PFSK-1 (cell line): ENCODE results near the gene CARM1.

Experiments used
- FOXP2 ChIP-seq: optimal IDR thresholded peaks from 2 replicates; pipeline ENCODE3; 2011; ENCODE audit warnings: borderline replicate concordance, control low read depth, inconsistent platforms; ENCODE audit not compliant: insufficient read depth; ENCODE audit errors: extremely low read length, extremely low read depth
- POLR2AphosphoS5 ChIP-seq: IDR thresholded peaks from 2 replicates; pipeline ENCODE4 v1.6.1; 2012; ENCODE audit warnings: low read depth, mild to moderate bottlenecking, control low read depth, low read length, moderate library complexity
- REST ChIP-seq, 2 experiments: IDR thresholded peaks; 2 replicates each; pipeline versions ENCODE4 v1.6.1 to v1.8.0; 2011 to 2012; ENCODE audit warnings: low read depth in 2 of 2, low read length in 2 of 2, control low read depth in 1 of 2, inconsistent platforms in 1 of 2, mild to moderate bottlenecking in 1 of 2, moderate library complexity in 1 of 2; ENCODE audit not compliant: insufficient read depth in 1 of 2
- SIN3A ChIP-seq: IDR thresholded peaks from 2 replicates; pipeline ENCODE4 v1.6.1; 2012; ENCODE audit warnings: mild to moderate bottlenecking, low read length, moderate library complexity, borderline replicate concordance; ENCODE audit not compliant: insufficient read depth
- TAF1 ChIP-seq: IDR thresholded peaks from 2 replicates; pipeline ENCODE4 v1.6.1; 2012; ENCODE audit warnings: low read length, control low read depth, borderline replicate concordance; ENCODE audit not compliant: insufficient read depth

Gene CARM1

GRCh38 chr19:10891405-10892086 is 20.2 kb downstream of the CARM1 start:
- TF ChIP-seq FOXP2 (no peak), REST (IDR thresholded peaks at IDR 0.05; ENCODE audit: insufficient read depth in 1 of 2, low read depth in 2 of 2, low read length in 2 of 2) (no peak), TAF1 (no peak), POLR2AphosphoS5 (no peak), SIN3A (no peak)

DNA sequence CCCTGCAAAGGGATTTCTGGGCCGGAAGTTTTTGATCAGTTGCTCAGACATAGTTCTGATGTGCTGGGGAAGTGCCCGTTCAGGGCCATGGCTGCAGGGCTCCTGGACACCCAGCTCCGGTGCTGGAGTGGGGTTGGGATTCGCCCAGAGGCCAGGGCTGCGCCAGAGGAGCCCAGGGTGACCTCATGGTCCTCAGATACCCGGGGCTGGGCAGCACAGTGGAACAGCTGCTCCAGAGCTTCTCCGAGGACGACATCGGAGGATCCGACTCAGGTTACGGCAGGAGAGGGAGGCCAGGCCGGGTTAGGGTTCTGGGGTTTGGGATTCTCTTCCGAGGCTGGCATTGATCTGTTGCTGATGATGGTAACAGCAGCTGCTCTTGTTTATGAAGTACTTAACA is 20.9 kb downstream of the CARM1 start:
- TF ChIP-seq SIN3A = no peak
- no peak for TF ChIP-seq POLR2AphosphoS5
- no peak for TF ChIP-seq REST (IDR thresholded peaks at IDR 0.05; ENCODE audit: insufficient read depth in 1 of 2, low read depth in 2 of 2, low read length in 2 of 2)
- TF ChIP-seq TAF1 = no peak
- TF ChIP-seq FOXP2 = no peak

DNA sequence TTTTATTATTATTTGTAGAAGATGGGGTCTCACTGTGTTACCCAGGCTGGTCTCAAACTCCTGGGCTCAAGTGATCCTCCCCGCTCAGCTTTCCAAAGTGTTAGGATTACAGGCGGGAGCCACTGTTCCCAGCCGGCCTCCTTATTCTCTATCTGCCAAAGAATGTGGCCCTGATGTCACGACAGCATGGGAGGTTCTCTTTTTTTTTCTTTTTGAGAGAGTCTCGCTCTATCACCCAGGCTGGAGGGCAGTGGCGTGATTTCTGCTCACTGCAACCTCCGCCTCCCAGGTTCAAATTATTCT is 23.5 kb downstream of the CARM1 start:
- TF ChIP-seq REST (IDR thresholded peaks at IDR 0.05; ENCODE audit: insufficient read depth in 1 of 2, low read depth in 2 of 2, low read length in 2 of 2) (no peak), TAF1 (no peak), FOXP2 (no peak), POLR2AphosphoS5 (no peak), SIN3A (no peak)

GRCh38 chr19:10895363-10895762 is 24.0 kb downstream of the CARM1 start:
- TF ChIP-seq FOXP2 (no peak), TAF1 (no peak), REST (IDR thresholded peaks at IDR 0.05; ENCODE audit: insufficient read depth in 1 of 2, low read depth in 2 of 2, low read length in 2 of 2) (no peak), POLR2AphosphoS5 (no peak), SIN3A (no peak)
